GM12878 (cell line): Measurements from ENCODE around the gene HECTD4. TPM values are rescaled to one million over a fixed set of nuclear protein-coding genes. Genes with fewer than 3 reads are reported as not detected.

ENCODE experiments used
- CBX5 ChIP-seq: sonication (generic); IDR thresholded peaks from 2 replicates; pipeline ENCODE4 v1.6.1; 2016; ENCODE audit warnings: low read depth, moderate library complexity, mild to moderate bottlenecking, inconsistent platforms
- CEBPB ChIP-seq, 2 experiments: fragments of 150-350 bp in 1 of 2; IDR thresholded peaks; 2 replicates each; pipeline ENCODE4 v1.6.1; 2012 to 2014; ENCODE audit warnings: low read depth in 2 of 2, low read length in 2 of 2, borderline replicate concordance in 1 of 2, inconsistent platforms in 1 of 2
- CHD2 ChIP-seq: IDR thresholded peaks from 2 replicates; pipeline ENCODE4 v1.6.1; 2011; ENCODE audit warnings: low read depth, low read length, improper control_type of control experiment, borderline replicate concordance
- CREB1 ChIP-seq: IDR thresholded peaks from 2 replicates; pipeline ENCODE4 v1.6.1; 2012; ENCODE audit warnings: low read depth, mild to moderate bottlenecking, inconsistent platforms
- CREM ChIP-seq: IDR thresholded peaks from 2 replicates; pipeline ENCODE4 v1.6.1; 2014; ENCODE audit warnings: antibody characterized with exemption, low read depth
- E2F8 ChIP-seq: fragments of 450-650 bp; IDR thresholded peaks from 2 replicates; pipeline ENCODE4 v1.6.1; 2018; ENCODE audit warnings: mild to moderate bottlenecking, low read depth, moderate library complexity; ENCODE audit not compliant: partially characterized antibody
- EP300 ChIP-seq, 2 experiments: fragments of 150-350 bp in 1 of 2; IDR thresholded peaks; 2 replicates each; pipeline ENCODE4 v1.6.1; 2011 to 2012; ENCODE audit warnings: low read depth in 2 of 2, low read length in 2 of 2, borderline replicate concordance in 1 of 2, improper control_type of control experiment in 1 of 2, inconsistent platforms in 1 of 2; ENCODE audit not compliant: control insufficient read depth in 1 of 2
- FOS ChIP-seq: IDR thresholded peaks from 3 replicates; pipeline ENCODE4 v1.6.1; 2011; ENCODE audit warnings: borderline replicate concordance; ENCODE audit not compliant: insufficient read length; ENCODE audit errors: extremely low read depth
- HDGF ChIP-seq: fragments of 450-650 bp; IDR thresholded peaks from 2 replicates; pipeline ENCODE4 v1.6.1; 2016; ENCODE audit warnings: antibody characterized with exemption
- MYB ChIP-seq: fragments of 150-350 bp; IDR thresholded peaks from 2 replicates; pipeline ENCODE4 v1.6.1; 2014; ENCODE audit warnings: mild to moderate bottlenecking, low read depth, low read length, borderline replicate concordance
- RAD21 ChIP-seq: IDR thresholded peaks from 2 replicates; pipeline ENCODE4 v1.6.1; 2011; ENCODE audit warnings: mild to moderate bottlenecking, low read depth, low read length, moderate library complexity; ENCODE audit not compliant: insufficient read depth
- RCOR1 ChIP-seq: conservative IDR thresholded peaks from 2 replicates; pipeline ENCODE4 v1.6.1; 2012; ENCODE audit warnings: low read depth, low read length, improper control_type of control experiment
- RFX5 ChIP-seq: IDR thresholded peaks from 2 replicates; pipeline ENCODE4 v1.6.1; 2011; ENCODE audit warnings: low read depth, low read length, improper control_type of control experiment
- RUNX3 ChIP-seq: IDR thresholded peaks from 2 replicates; pipeline ENCODE4 v1.6.1; 2012; ENCODE audit warnings: low read length, inconsistent platforms
- SMC3 ChIP-seq: IDR thresholded peaks from 2 replicates; pipeline ENCODE4 v1.6.1; 2011; ENCODE audit warnings: low read length, improper control_type of control experiment, borderline replicate concordance
- SREBF1 ChIP-seq: IDR thresholded peaks from 2 replicates; pipeline ENCODE4 v1.6.1; 2012; ENCODE audit warnings: mild to moderate bottlenecking, low read length
- SREBF2 ChIP-seq: IDR thresholded peaks from 2 replicates; pipeline ENCODE4 v1.6.1; 2012; ENCODE audit warnings: mild to moderate bottlenecking, low read length
- TCF3 ChIP-seq: IDR thresholded peaks from 2 replicates; pipeline ENCODE4 v1.6.1; 2012; ENCODE audit warnings: low read depth, mild to moderate bottlenecking, low read length, borderline replicate concordance; ENCODE audit not compliant: insufficient read depth
- USF2 ChIP-seq: IDR thresholded peaks from 2 replicates; pipeline ENCODE4 v1.6.1; 2011; ENCODE audit warnings: low read depth, low read length, improper control_type of control experiment, borderline replicate concordance
- ZBTB33 ChIP-seq: fragments of 450-650 bp; IDR thresholded peaks from 2 replicates; pipeline ENCODE4 v1.6.1; 2017; ENCODE audit warnings: mild to moderate bottlenecking
- ZNF24 ChIP-seq: fragments of 450-650 bp; IDR thresholded peaks from 2 replicates; pipeline ENCODE4 v1.6.1; 2017; ENCODE audit warnings: antibody characterized with exemption, mild to moderate bottlenecking
- ZNF592 ChIP-seq: fragments of 450-650 bp; IDR thresholded peaks from 2 replicates; pipeline ENCODE4 v1.6.1; 2017; ENCODE audit warnings: mild to moderate bottlenecking, moderate library complexity
- polyA plus RNA-seq, 11 experiments: library from polyadenylated mRNA; depleted of rRNA in 4 of 11; unstranded in 6 of 11; stranded (reverse) in 5 of 11; fragments of >200 nt; fragmentation: Nextera tagmentation in 4 of 11; fragmentation: Illumina TruSeq in 1 of 11; extraction: Ambion mirVana in 4 of 11; extraction: Trizol in 1 of 11; gene quantifications; 1 replicate in 1 of 11; 2 replicates in 10 of 11; pipeline versions ENCODE4 v1.2.1 to v1.2.3, GENCODE V29; 2011 to 2016; ENCODE audit warnings: inconsistent platforms in 2 of 11, missing spikeins in 2 of 11, low read depth in 1 of 11
- total RNA-seq, 4 experiments: library from RNA; depleted of rRNA in 3 of 4; stranded (reverse); fragments of >200 nt in 3 of 4; fragmentation: Illumina TruSeq in 1 of 4; extraction: Trizol in 1 of 4; gene quantifications; 2 replicates each; pipeline versions ENCODE4 v1.2.1 to v1.2.3, GENCODE V29; 2013 to 2021

Gene HECTD4
- total and polyA plus RNA-seq, 10 of the 15 experiments (the other 5 are each of a cell fraction or from before 2014, with no cell fraction given), result 5.8 to 43.9 (median 17.9) TPM

GRCh38 chr12:112303004-112303403 lies 79.2 kb downstream of the HECTD4 start (continued):
- peak; percentile 73 for TF ChIP-seq CREB1
- no peak for TF ChIP-seq USF2
- TF ChIP-seq RUNX3, result peak; percentile 82
- no peak for TF ChIP-seq SREBF1
- TF ChIP-seq RCOR1, result 0 out of 2 replicates have a peak, but pooled peaks have one; percentile 39
- no peak for TF ChIP-seq SREBF2
- no peak for TF ChIP-seq TCF3
- TF ChIP-seq EP300 (IDR thresholded peaks at IDR 0.05; ENCODE audit: borderline replicate concordance in 1 of 2, control insufficient read depth in 1 of 2, low read depth in 2 of 2, low read length in 2 of 2), result peak; percentile 55 to 65; a peak in 3 of 4 replicates
- TF ChIP-seq RFX5, result no peak
- TF ChIP-seq CBX5, result 0 out of 2 replicates have a peak, but pooled peaks have one; percentile 52
- TF ChIP-seq SMC3, result no peak
- no peak for TF ChIP-seq CEBPB (IDR thresholded peaks at IDR 0.05; ENCODE audit: borderline replicate concordance in 1 of 2, low read depth in 2 of 2, low read length in 2 of 2)
- TF ChIP-seq CREM, result peak; percentile 85
- no peak; the same call in 1 of the 2 replicates for TF ChIP-seq RAD21
- no peak for TF ChIP-seq ZBTB33
- no peak for TF ChIP-seq CHD2
- TF ChIP-seq ZNF592, result no peak
- TF ChIP-seq E2F8, result no peak
- no peak for TF ChIP-seq ZNF24
- no peak for TF ChIP-seq HDGF
- no peak for TF ChIP-seq MYB
- TF ChIP-seq FOS, result no peak
